ENCODE results near the gene LRRC17.

LRRC17 gene

GRCh38 chr7:102935450-102936115 lies 22.8 kb downstream of the LRRC17 start:
- TF ChIP-seq CTCF (IDR thresholded peaks at IDR 0.05) = no peak

- no peak for TF ChIP-seq CTCF (IDR thresholded peaks at IDR 0.05)
Observed at GRCh38 chr7:102938679-102939078, 25.9 kb downstream of the LRRC17 start.

- no peak for TF ChIP-seq CTCF (IDR thresholded peaks at IDR 0.05)
Observed at GRCh38 chr7:102942181-102942866, 29.5 kb downstream of the LRRC17 start.

GRCh38 chr7:102942868-102943267 lies 30.1 kb downstream of the LRRC17 start:
- no peak for TF ChIP-seq CTCF (IDR thresholded peaks at IDR 0.05)

- no peak for TF ChIP-seq CTCF (IDR thresholded peaks at IDR 0.05)
Observed at GRCh38 chr7:102943423-102944169, 30.8 kb downstream of the LRRC17 start.

- TF ChIP-seq CTCF (IDR thresholded peaks at IDR 0.05) = no peak
Observed at GRCh38 chr7:102944241-102944640, 31.4 kb downstream of the LRRC17 start.

GRCh38 chr7:102951839-102952238 lies 39.0 kb downstream of the LRRC17 start:
- no peak for TF ChIP-seq CTCF (IDR thresholded peaks at IDR 0.05)
